ENCODE results near the gene SCARF1.

GRCh38 chr17:1638171-1638590 lies 7.4 kb downstream of the SCARF1 start:
- TF ChIP-seq CTCF (IDR thresholded peaks at IDR 0.05; ENCODE audit: low read length) (no peak), EZH2 (IDR thresholded peaks at IDR 0.05; ENCODE audit: borderline replicate concordance, low read length) (no peak)
